Measurements from ENCODE around the gene ARHGAP26. TPM values are rescaled to one million over a fixed set of nuclear protein-coding genes. Genes with fewer than 3 reads are reported as not detected.

ARHGAP26 gene
- total and polyA plus RNA-seq, 5 donors from 2014 or later, result 2.8 to 40.5 (median 5.4) TPM

DNA sequence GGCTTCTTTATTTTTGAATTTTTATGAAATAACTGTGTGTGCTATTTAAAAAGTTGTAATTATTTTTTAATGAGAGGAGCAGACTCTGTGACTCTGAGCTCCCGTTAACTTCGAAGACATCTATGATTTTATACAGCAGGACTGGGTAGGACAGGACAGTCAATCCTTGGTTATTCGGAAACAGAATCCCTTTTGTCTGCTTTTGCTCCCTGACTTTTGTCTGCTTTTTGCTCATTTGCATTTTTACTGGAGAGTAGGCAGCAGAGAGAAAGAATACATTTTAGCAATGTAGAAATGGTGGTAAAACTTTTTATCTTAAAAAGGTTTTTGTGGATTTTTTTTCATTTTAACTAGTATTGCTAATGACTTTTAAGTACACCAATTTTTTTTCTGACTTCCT lies 303.6 kb downstream of the ARHGAP26 start:
- peaks cover 15% of the 10 kb centered on the region for H3K36me3 Mint-ChIP-seq
- H3K27me3 Mint-ChIP-seq, result no peaks in the 10 kb centered on the region
- no peak overlapping the region for H3K4me3 Mint-ChIP-seq
- no peaks in the 10 kb centered on the region for H3K4me1 Mint-ChIP-seq
- no peak overlapping the region for H3K27ac Mint-ChIP-seq
- ATAC-seq (ENCODE audit: low read depth in 2 of 2) (no peak), DNase-seq (no peak)
- Histone ChIP-seq H3K4me1 (ENCODE audit: control insufficient read depth, insufficient read depth, low read length, poor library complexity, severe bottlenecking) (no peaks in the 10 kb centered on the region), H3K9me3 (ENCODE audit: control insufficient read depth in 2 of 2, low read length in 2 of 2) (no peaks in the 10 kb centered on the region), H3K4me3 (ENCODE audit: low read depth, low read length) (no peak overlapping the region), H3K27ac (ENCODE audit: insufficient read depth, low read length, poor library complexity, severe bottlenecking) (no peak overlapping the region), H3K27me3 (ENCODE audit: control insufficient read depth, insufficient read depth, low read length) (no peaks in the 10 kb centered on the region), H3K36me3 (ENCODE audit: control insufficient read depth, insufficient read depth, low read length) (peaks cover 2% of the 10 kb centered on the region)
- H3K9me3 Mint-ChIP-seq, result peaks cover 0 to 4% (median 0%) of the 10 kb centered on the region in 7 donors

DNA sequence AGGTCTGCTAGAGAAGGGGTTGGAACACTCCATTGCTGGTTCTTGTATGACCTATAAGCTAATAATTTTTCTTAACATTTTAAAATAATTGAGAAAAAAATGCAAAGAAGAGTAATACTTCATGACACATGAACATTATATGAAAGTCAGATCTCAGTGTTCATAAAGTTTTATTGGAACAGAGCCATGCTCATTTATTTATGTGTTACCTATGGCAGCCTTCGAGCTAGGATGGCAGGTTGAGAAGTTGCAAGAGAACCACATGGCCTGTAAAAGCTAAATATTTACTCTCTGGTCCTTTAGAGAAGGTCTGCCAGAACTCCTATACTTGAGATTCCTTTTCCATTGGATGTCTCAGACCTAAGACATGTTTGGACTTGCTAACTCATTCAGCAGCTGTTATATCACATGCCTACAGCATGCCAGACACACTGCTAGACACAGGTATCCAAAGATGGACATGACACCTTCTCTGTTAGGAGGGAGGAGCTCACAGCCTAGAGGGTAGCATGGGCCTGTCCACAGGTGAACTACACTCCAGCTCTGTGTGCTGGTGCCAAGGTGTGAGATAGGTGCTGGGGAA lies 304.3 kb downstream of the ARHGAP26 start:
- no peaks in the 10 kb centered on the region for H3K27me3 Mint-ChIP-seq
- no peak overlapping the region for H3K27ac Mint-ChIP-seq
- H3K9me3 Mint-ChIP-seq, result peaks cover 0 to 4% (median 0%) of the 10 kb centered on the region in 7 donors
- no peaks in the 10 kb centered on the region for H3K9me3 ChIP-seq (ENCODE audit: control insufficient read depth in 2 of 2, low read length in 2 of 2)
- DNase-seq (no peak), ATAC-seq (ENCODE audit: low read depth in 2 of 2) (no peak)
- H3K4me3 Mint-ChIP-seq, result no peak overlapping the region
- no peaks in the 10 kb centered on the region for H3K4me1 Mint-ChIP-seq
- no peak overlapping the region for H3K4me3 ChIP-seq (ENCODE audit: low read depth, low read length)
- H3K27ac ChIP-seq (ENCODE audit: insufficient read depth, low read length, poor library complexity, severe bottlenecking), result no peak overlapping the region
- H3K36me3 Mint-ChIP-seq, result peaks cover 8% of the 10 kb centered on the region
- no peaks in the 10 kb centered on the region for H3K27me3 ChIP-seq (ENCODE audit: control insufficient read depth, insufficient read depth, low read length)
- H3K4me1 ChIP-seq (ENCODE audit: control insufficient read depth, insufficient read depth, low read length, poor library complexity, severe bottlenecking), result no peaks in the 10 kb centered on the region
- H3K36me3 ChIP-seq (ENCODE audit: control insufficient read depth, insufficient read depth, low read length), result no peaks in the 10 kb centered on the region

DNA sequence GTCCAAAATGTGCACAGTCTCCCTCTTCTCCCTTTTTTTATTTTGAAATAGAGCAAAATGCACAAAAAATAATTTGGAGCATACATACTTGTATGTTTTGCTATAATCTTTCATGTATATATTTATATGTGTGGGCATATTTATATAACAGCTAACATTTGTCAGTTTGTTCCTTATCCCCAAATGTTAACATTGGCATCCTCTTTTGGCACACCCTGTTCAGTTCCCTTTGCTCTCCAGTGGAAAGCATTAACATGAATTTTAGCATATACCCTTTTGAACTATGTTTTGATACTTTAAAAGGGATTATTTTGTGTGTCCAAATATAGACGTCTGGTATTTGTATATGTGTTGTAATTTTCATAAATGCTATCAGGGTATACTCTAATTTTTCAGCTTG lies 306.2 kb downstream of the ARHGAP26 start:
- H3K27me3 ChIP-seq (ENCODE audit: control insufficient read depth, insufficient read depth, low read length), result no peaks in the 10 kb centered on the region
- ATAC-seq (ENCODE audit: low read depth in 2 of 2) (no peak), DNase-seq (no peak)
- no peak overlapping the region for H3K4me3 ChIP-seq (ENCODE audit: low read depth, low read length)
- no peak overlapping the region for H3K4me3 Mint-ChIP-seq
- no peak overlapping the region for H3K27ac Mint-ChIP-seq
- H3K9me3 ChIP-seq (ENCODE audit: control insufficient read depth in 2 of 2, low read length in 2 of 2), result no peaks in the 10 kb centered on the region
- H3K4me1 ChIP-seq (ENCODE audit: control insufficient read depth, insufficient read depth, low read length, poor library complexity, severe bottlenecking), result no peaks in the 10 kb centered on the region
- H3K4me1 Mint-ChIP-seq, result peaks cover 0 to 5% (median 0%) of the 10 kb centered on the region in 4 donors
- H3K36me3 Mint-ChIP-seq, result peaks cover 3% of the 10 kb centered on the region
- H3K9me3 Mint-ChIP-seq, result peaks cover 0 to under 1% (median 0%) of the 10 kb centered on the region in 7 donors
- no peak overlapping the region for H3K27ac ChIP-seq (ENCODE audit: insufficient read depth, low read length, poor library complexity, severe bottlenecking)
- no peaks in the 10 kb centered on the region for H3K36me3 ChIP-seq (ENCODE audit: control insufficient read depth, insufficient read depth, low read length)
- H3K27me3 Mint-ChIP-seq, result no peaks in the 10 kb centered on the region

DNA sequence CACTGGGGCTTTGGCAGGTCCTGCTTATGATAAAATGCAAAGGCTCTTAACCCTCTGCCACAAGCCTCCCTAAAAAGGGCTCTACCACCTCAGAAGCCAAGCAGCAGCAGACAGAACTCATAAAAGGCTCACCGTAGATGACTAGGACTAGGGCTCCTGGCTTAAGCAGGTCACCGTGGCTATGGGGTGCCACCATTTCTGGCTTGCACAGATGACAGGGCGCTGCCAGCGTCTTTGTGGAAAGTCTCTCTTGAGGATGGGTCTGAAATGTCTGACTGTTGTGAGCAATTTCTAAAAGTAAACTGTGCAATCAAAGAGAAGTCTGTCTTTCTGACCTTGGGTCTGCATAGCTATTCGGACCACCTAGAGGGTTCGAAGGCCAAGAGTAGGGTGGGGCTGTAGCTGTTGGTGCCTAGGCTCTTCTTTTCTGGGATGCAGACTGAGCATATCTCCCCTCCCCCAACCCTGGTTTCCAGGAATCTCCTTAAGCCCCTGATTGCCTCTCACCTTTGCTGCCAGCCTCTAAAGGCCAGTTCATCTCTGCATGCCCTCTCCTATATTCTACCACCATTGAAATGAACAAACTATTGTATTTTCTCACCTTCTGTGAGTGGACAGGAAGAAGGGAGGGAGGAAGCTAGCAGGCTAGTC lies 307.4 kb downstream of the ARHGAP26 start:
- H3K36me3 Mint-ChIP-seq, result peaks cover 3% of the 10 kb centered on the region
- H3K27me3 Mint-ChIP-seq, result no peaks in the 10 kb centered on the region
- no peaks in the 10 kb centered on the region for H3K9me3 Mint-ChIP-seq
- Histone ChIP-seq H3K36me3 (ENCODE audit: control insufficient read depth, insufficient read depth, low read length) (no peaks in the 10 kb centered on the region), H3K27ac (ENCODE audit: insufficient read depth, low read length, poor library complexity, severe bottlenecking) (no peak overlapping the region), H3K4me1 (ENCODE audit: control insufficient read depth, insufficient read depth, low read length, poor library complexity, severe bottlenecking) (no peaks in the 10 kb centered on the region), H3K27me3 (ENCODE audit: control insufficient read depth, insufficient read depth, low read length) (no peaks in the 10 kb centered on the region), H3K4me3 (ENCODE audit: low read depth, low read length) (no peak overlapping the region), H3K9me3 (ENCODE audit: control insufficient read depth in 2 of 2, low read length in 2 of 2) (no peaks in the 10 kb centered on the region)
- peaks cover 0 to 5% (median 0%) of the 10 kb centered on the region in 4 donors for H3K4me1 Mint-ChIP-seq
- no peak overlapping the region for H3K4me3 Mint-ChIP-seq
- no peak overlapping the region for H3K27ac Mint-ChIP-seq
- no peak for ATAC-seq (ENCODE audit: low read depth in 2 of 2)
- DNase-seq, result no peak

DNA sequence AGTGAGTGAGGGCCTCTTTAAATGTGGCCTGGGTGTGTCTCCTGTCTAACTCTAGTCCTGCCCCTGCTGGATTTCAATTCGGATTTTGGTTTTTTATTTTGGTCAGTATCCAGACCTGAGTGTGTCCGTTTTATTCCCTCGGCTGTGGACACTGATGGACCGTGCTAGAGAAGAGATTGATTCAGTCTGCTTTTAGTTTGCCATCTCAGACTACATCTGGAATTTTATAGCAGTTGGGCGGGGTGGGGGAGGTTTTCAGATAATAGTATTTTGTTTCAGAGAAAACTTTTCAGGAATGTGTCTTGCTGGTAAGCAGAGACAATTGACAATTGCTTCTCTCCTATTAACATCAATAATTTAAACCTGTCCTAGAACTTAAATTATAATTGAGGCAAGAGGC lies 308.1 kb downstream of the ARHGAP26 start:
- Histone ChIP-seq H3K27me3 (ENCODE audit: control insufficient read depth, insufficient read depth, low read length) (no peaks in the 10 kb centered on the region), H3K4me1 (ENCODE audit: control insufficient read depth, insufficient read depth, low read length, poor library complexity, severe bottlenecking) (no peaks in the 10 kb centered on the region), H3K4me3 (ENCODE audit: low read depth, low read length) (no peak overlapping the region), H3K9me3 (ENCODE audit: control insufficient read depth in 2 of 2, low read length in 2 of 2) (no peaks in the 10 kb centered on the region), H3K27ac (ENCODE audit: insufficient read depth, low read length, poor library complexity, severe bottlenecking) (no peak overlapping the region), H3K36me3 (ENCODE audit: control insufficient read depth, insufficient read depth, low read length) (no peaks in the 10 kb centered on the region)
- peaks cover 0 to 5% (median 0%) of the 10 kb centered on the region in 4 donors for H3K4me1 Mint-ChIP-seq
- H3K9me3 Mint-ChIP-seq, result no peaks in the 10 kb centered on the region
- no peak for DNase-seq
- H3K27ac Mint-ChIP-seq, result no peak overlapping the region
- no peak for ATAC-seq (ENCODE audit: low read depth in 2 of 2)
- H3K4me3 Mint-ChIP-seq, result no peak overlapping the region
- peaks cover 3% of the 10 kb centered on the region for H3K36me3 Mint-ChIP-seq
- H3K27me3 Mint-ChIP-seq, result no peaks in the 10 kb centered on the region

DNA sequence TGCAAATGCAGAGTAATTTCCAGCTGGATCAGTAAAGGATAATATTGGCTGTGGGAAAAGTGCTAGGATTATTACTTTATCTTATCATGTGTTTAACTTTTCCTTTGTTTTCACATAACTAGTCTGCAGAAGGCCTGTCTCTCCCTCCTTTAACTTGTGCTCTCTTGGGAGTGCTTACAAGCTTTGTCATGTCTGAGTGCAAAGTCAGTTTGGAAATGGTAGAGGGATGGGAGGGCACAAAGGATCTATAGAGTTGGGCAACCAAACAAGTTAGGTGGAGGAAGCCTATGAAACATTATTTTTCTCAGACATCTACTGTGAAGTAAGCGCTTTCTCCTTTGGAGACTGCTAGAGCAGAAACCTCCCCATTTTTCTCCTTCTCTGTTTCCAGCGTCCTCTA lies 308.8 kb downstream of the ARHGAP26 start:
- no peak overlapping the region for H3K27ac Mint-ChIP-seq
- ATAC-seq (ENCODE audit: low read depth in 2 of 2), result no peak
- no peaks in the 10 kb centered on the region for H3K9me3 Mint-ChIP-seq
- Histone ChIP-seq H3K27me3 (ENCODE audit: control insufficient read depth, insufficient read depth, low read length) (no peaks in the 10 kb centered on the region), H3K9me3 (ENCODE audit: control insufficient read depth in 2 of 2, low read length in 2 of 2) (no peaks in the 10 kb centered on the region), H3K4me3 (ENCODE audit: low read depth, low read length) (no peak overlapping the region), H3K36me3 (ENCODE audit: control insufficient read depth, insufficient read depth, low read length) (no peaks in the 10 kb centered on the region), H3K4me1 (ENCODE audit: control insufficient read depth, insufficient read depth, low read length, poor library complexity, severe bottlenecking) (no peaks in the 10 kb centered on the region), H3K27ac (ENCODE audit: insufficient read depth, low read length, poor library complexity, severe bottlenecking) (no peak overlapping the region)
- H3K4me1 Mint-ChIP-seq, result peaks cover 0 to 5% (median 0%) of the 10 kb centered on the region in 4 donors
- no peak for DNase-seq
- H3K27me3 Mint-ChIP-seq, result no peaks in the 10 kb centered on the region
- H3K36me3 Mint-ChIP-seq, result peaks cover 3% of the 10 kb centered on the region
- no peak overlapping the region for H3K4me3 Mint-ChIP-seq

DNA sequence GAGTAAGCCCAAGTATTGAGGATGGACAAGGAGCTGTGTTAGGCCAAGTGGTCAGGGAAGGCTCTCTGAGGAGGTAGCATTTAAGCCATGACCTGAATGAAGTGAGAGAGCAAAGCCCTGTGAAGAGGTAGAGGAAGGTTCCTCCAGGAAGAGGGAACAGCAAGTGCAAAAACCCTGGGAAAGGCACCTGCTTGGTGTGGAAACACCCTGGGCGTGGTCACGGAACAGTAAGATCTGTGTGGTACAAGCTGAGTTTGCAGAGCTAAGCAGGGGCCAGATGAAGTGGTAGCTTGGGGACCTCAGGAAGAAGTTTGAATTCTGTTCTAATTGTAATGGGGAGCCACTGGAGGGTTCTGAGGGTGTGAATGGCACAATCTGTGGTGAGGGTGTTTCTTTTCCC lies 310.2 kb downstream of the ARHGAP26 start:
- H3K27ac ChIP-seq (ENCODE audit: insufficient read depth, low read length, poor library complexity, severe bottlenecking), result no peak overlapping the region
- no peak for ATAC-seq (ENCODE audit: low read depth in 2 of 2)
- no peaks in the 10 kb centered on the region for H3K27me3 Mint-ChIP-seq
- H3K27ac Mint-ChIP-seq, result no peak overlapping the region
- no peaks in the 10 kb centered on the region for H3K9me3 Mint-ChIP-seq
- no peak overlapping the region for H3K4me3 ChIP-seq (ENCODE audit: low read depth, low read length)
- no peaks in the 10 kb centered on the region for H3K4me1 ChIP-seq (ENCODE audit: control insufficient read depth, insufficient read depth, low read length, poor library complexity, severe bottlenecking)
- peaks cover 4% of the 10 kb centered on the region for H3K36me3 Mint-ChIP-seq
- peaks cover 0 to 5% (median 0%) of the 10 kb centered on the region in 4 donors for H3K4me1 Mint-ChIP-seq
- H3K36me3 ChIP-seq (ENCODE audit: control insufficient read depth, insufficient read depth, low read length), result no peaks in the 10 kb centered on the region
- no peaks in the 10 kb centered on the region for H3K27me3 ChIP-seq (ENCODE audit: control insufficient read depth, insufficient read depth, low read length)
- no peak for DNase-seq
- H3K9me3 ChIP-seq (ENCODE audit: control insufficient read depth in 2 of 2, low read length in 2 of 2), result no peaks in the 10 kb centered on the region
- no peak overlapping the region for H3K4me3 Mint-ChIP-seq

DNA sequence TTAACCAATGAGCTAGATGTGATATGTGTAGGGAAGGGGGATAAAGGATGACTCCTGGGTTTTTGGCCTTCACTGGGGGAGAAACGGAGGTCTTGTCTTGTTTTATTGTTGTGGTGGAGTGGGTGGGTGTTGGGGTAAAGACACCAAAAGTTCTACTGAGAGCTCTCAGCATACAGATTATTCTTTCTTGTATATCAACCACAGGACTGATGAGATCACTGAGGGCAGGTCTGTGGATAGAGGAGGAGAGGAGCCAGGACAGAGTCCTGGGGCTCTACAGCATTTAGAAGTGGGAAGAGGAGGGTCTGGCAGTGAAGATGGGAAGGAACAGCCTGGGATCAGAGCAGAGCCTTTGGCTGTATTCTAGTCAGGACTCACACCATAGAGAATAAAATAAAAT lies 310.8 kb downstream of the ARHGAP26 start:
- Mint-ChIP-seq H3K4me3 (no peak overlapping the region), H3K27me3 (no peaks in the 10 kb centered on the region), H3K36me3 (peaks cover 4% of the 10 kb centered on the region), H3K27ac (no peak overlapping the region), H3K4me1 (peaks cover 0 to 5% (median 0%) of the 10 kb centered on the region in 4 donors), H3K9me3 (no peaks in the 10 kb centered on the region)
- ATAC-seq (ENCODE audit: low read depth in 2 of 2) (no peak), DNase-seq (no peak)
- Histone ChIP-seq H3K36me3 (ENCODE audit: control insufficient read depth, insufficient read depth, low read length) (no peaks in the 10 kb centered on the region), H3K4me1 (ENCODE audit: control insufficient read depth, insufficient read depth, low read length, poor library complexity, severe bottlenecking) (no peaks in the 10 kb centered on the region), H3K27ac (ENCODE audit: insufficient read depth, low read length, poor library complexity, severe bottlenecking) (no peak overlapping the region), H3K4me3 (ENCODE audit: low read depth, low read length) (no peak overlapping the region), H3K27me3 (ENCODE audit: control insufficient read depth, insufficient read depth, low read length) (no peaks in the 10 kb centered on the region), H3K9me3 (ENCODE audit: control insufficient read depth in 2 of 2, low read length in 2 of 2) (no peaks in the 10 kb centered on the region)
